ENCODE measurements around the gene MAP3K15.

DNA sequence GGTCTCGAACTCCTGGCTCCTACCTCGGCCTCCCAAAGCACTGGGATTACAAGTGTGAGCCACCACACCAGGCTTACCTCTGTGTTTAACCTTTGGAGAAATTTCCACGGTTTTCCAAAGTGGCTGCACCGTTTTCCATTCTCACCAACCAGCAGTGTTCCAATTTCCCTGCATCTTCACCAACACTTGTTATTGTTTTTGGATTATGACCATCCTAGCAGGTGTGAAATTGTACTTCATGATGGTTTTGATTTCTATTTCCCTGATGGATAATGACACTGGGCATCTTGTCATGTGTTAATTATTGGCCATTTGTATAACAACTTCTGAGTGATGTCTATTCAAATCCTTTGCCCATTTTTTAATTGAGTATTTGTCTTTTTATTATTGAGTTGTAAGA, 2.7 kb upstream of the MAP3K15 start:
- TF ChIP-seq GATA3 (IDR thresholded peaks at IDR 0.05; ENCODE audit: low read depth, low read length) (no peak), GATA2 (IDR thresholded peaks at IDR 0.05; ENCODE audit: low read depth, low read length) (no peak)
